HepG2 (cell line): ENCODE measurements around the gene CENPB. TPM values are rescaled to one million over a fixed set of nuclear protein-coding genes. Genes with fewer than 3 reads are reported as not detected.

Source experiments
- ATAD3A ChIP-seq: sonication (generic); formaldehyde crosslinking; IDR thresholded peaks from 2 replicates; pipeline ENCODE4 v1.4.0; 2020; ENCODE audit warnings: missing genetic modification reagents
- DNMT1 ChIP-seq: sonication (generic); formaldehyde crosslinking; IDR thresholded peaks from 2 replicates; pipeline ENCODE4 v1.5.1; 2020; ENCODE audit warnings: mild to moderate bottlenecking, missing genetic modification reagents
- EED ChIP-seq: sonication (generic); formaldehyde crosslinking; IDR thresholded peaks from 2 replicates; pipeline ENCODE4 v1.5.0; 2020; ENCODE audit warnings: mild to moderate bottlenecking, missing genetic modification reagents
- EHMT2 ChIP-seq: fragments of 200-600 bp; sonication (generic); IDR thresholded peaks from 2 replicates; pipeline ENCODE4 v1.7.0; 2017; ENCODE audit warnings: antibody characterized with exemption, low read depth, low read length, borderline replicate concordance
- GATAD2A ChIP-seq: IDR thresholded peaks from 2 replicates; pipeline ENCODE4 v1.6.1; 2016
- HMG20B ChIP-seq: conservative IDR thresholded peaks from 2 replicates; pipeline ENCODE4 v1.6.1; 2016; ENCODE audit warnings: missing genetic modification reagents, missing compliant biosample characterization
- KDM3A ChIP-seq: IDR thresholded peaks from 2 replicates; pipeline ENCODE4 v1.6.1; 2018; ENCODE audit warnings: low read depth, missing compliant biosample characterization
- MBNL3 ChIP-seq: fragments of 250-450 bp; sonication (Bioruptor Pico); conservative IDR thresholded peaks from 2 replicates; pipeline ENCODE4 v1.8.0; 2022; ENCODE audit warnings: mild to moderate bottlenecking, inconsistent platforms
- MXI1 ChIP-seq: IDR thresholded peaks from 3 replicates; pipeline ENCODE4 v1.6.1; 2012; ENCODE audit warnings: low read depth, low read length, inconsistent platforms, borderline replicate concordance
- NFKBIZ ChIP-seq: IDR thresholded peaks from 2 replicates; pipeline ENCODE4 v1.6.1; 2018; ENCODE audit warnings: missing genetic modification reagents, missing compliant biosample characterization
- NFYC ChIP-seq: IDR thresholded peaks from 2 replicates; pipeline ENCODE4 v1.6.1; 2016; ENCODE audit warnings: missing genetic modification reagents, missing compliant biosample characterization
- NRL ChIP-seq: sonication (generic); formaldehyde crosslinking; IDR thresholded peaks from 2 replicates; pipeline ENCODE4 v1.5.0; 2020; ENCODE audit warnings: missing genetic modification reagents, mild to moderate bottlenecking, moderate library complexity, borderline replicate concordance
- PCBP2 ChIP-seq: fragments of 200-400 bp; formaldehyde crosslinking; optimal IDR thresholded peaks from 2 replicates; pipeline ENCODE3; 2018; ENCODE audit warnings: low read length, low read depth; ENCODE audit not compliant: poor library complexity, severe bottlenecking
- ZNF407 ChIP-seq: sonication (generic); formaldehyde crosslinking; IDR thresholded peaks from one replicate; pipeline ENCODE4 v1.5.1; 2020; ENCODE audit warnings: mild to moderate bottlenecking, missing genetic modification reagents; ENCODE audit errors: not compliant biosample characterization
- ZNF781 ChIP-seq: sonication (generic); formaldehyde crosslinking; IDR thresholded peaks from 2 replicates; pipeline ENCODE4 v1.5.1; 2020; ENCODE audit warnings: borderline replicate concordance, mild to moderate bottlenecking, missing genetic modification reagents; ENCODE audit errors: not compliant biosample characterization
- polyA plus RNA-seq, 8 experiments: library from polyadenylated mRNA; depleted of rRNA in 3 of 8; stranded (reverse) in 7 of 8; unstranded in 1 of 8; fragments of >200 nt; fragmentation: Illumina TruSeq in 4 of 8; extraction: Trizol in 4 of 8; gene quantifications; 2 replicates each; pipeline versions ENCODE4 v1.2.1 to v1.2.3, GENCODE V29; 2011 to 2016; ENCODE audit warnings: low read depth in 4 of 8, missing spikeins in 1 of 8, mixed read lengths in 1 of 8; ENCODE audit not compliant: insufficient read depth in 1 of 8
- total RNA-seq, 5 experiments: library from RNA; depleted of rRNA; stranded (reverse); fragments of >200 nt; fragmentation: Illumina TruSeq; extraction: Trizol; gene quantifications; 2 replicates each; pipeline ENCODE4 v1.2.3, GENCODE V29; 2016; ENCODE audit warnings: low read depth in 1 of 5
- TF ChIP-seq, protein P1 (sequence below): sonication (generic); formaldehyde crosslinking; IDR thresholded peaks from 2 replicates; pipeline ENCODE4 v1.4.0; 2020; ENCODE audit warnings: missing genetic modification reagents
- TF ChIP-seq, protein P2 (sequence below): sonication (generic); formaldehyde crosslinking; IDR thresholded peaks from 2 replicates; pipeline ENCODE4 v1.4.0; 2020; ENCODE audit warnings: low read depth, mild to moderate bottlenecking, missing genetic modification reagents
- TF ChIP-seq, protein P3 (sequence below): sonication (generic); formaldehyde crosslinking; conservative IDR thresholded peaks from 2 replicates; pipeline ENCODE4 v1.5.0; 2020; ENCODE audit warnings: missing genetic modification reagents

Gene CENPB
- total and polyA plus RNA-seq, 2 of the 13 experiments (the other 11 are each of a cell fraction or from before 2014, with no cell fraction given): 10.4 to 54.5 TPM

DNA sequence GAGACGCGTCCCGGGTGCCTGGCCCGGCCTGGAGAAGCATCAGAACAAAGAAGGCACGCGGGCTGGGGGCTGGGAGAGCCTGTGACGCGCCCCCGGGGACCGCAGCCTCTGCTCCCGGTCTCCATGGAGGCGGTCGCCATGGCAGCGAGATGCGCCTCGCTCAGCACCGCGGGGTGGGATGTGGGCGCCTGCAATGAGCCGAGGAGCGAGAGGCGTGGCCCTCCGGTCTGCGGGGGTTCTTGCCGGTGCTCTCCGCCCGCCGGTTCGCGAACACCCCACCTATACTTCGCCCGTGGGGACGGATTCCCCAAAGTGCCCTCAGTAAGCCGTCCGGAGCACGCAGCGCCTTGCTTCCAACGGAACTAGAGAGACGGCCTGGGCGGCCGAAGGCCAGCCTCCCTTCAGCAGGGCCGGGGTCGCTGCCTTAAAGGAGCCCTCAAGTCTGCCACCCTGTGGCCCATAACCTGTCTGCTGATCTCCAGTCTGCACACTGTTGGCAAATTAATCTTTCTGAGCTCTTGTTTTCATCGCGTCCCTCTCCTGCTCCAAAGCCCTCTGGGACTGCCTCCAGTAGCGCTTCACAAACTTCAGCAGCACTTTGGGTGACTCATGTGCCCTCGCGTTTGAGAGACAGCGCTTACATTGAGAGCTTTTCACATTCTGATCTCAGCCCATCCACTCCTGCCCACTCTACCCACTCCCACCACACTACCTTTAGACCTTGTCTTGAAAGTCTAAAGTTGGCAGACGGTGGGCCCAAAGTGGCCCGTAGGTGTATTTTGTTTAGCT is 18.0 kb downstream of the CENPB start (continued):
- TF ChIP-seq ZNF781 (CRISPR knock-in tag) (peak; percentile 96), PCBP2 (no peak), HMG20B (CRISPR knock-in tag) (no peak), EHMT2 (no peak), NRL (0 out of 2 replicates have a peak, but pooled peaks have one; percentile 68), ATAD3A (CRISPR knock-in tag) (no peak), DNMT1 (CRISPR knock-in tag) (no peak; the same call in 1 of the 2 replicates), NFYC (CRISPR knock-in tag) (no peak), MXI1 (peak; percentile 95; the same call in 2 of the 3 replicates), EED (CRISPR knock-in tag) (no peak), NFKBIZ (no peak), MBNL3 (CRISPR knock-in tag) (no peak), ZNF407 (CRISPR knock-in tag) (peak; percentile 23), GATAD2A (peak; percentile 36), KDM3A (no peak; the same call in 1 of the 2 replicates)
- TF ChIP-seq, protein P1, sequence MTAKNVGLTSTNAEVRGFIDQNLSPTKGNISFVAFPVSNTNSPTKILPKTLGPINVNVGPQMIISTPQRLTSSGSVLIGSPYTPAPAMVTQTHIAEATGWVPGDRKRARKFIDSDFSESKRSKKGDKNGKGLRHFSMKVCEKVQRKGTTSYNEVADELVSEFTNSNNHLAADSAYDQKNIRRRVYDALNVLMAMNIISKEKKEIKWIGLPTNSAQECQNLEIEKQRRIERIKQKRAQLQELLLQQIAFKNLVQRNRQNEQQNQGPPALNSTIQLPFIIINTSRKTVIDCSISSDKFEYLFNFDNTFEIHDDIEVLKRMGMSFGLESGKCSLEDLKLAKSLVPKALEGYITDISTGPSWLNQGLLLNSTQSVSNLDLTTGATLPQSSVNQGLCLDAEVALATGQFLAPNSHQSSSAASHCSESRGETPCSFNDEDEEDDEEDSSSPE (CRISPR knock-in tag): no peak
- TF ChIP-seq, protein P2, sequence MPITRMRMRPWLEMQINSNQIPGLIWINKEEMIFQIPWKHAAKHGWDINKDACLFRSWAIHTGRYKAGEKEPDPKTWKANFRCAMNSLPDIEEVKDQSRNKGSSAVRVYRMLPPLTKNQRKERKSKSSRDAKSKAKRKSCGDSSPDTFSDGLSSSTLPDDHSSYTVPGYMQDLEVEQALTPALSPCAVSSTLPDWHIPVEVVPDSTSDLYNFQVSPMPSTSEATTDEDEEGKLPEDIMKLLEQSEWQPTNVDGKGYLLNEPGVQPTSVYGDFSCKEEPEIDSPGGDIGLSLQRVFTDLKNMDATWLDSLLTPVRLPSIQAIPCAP (CRISPR knock-in tag): no peak
- TF ChIP-seq, protein P3, sequence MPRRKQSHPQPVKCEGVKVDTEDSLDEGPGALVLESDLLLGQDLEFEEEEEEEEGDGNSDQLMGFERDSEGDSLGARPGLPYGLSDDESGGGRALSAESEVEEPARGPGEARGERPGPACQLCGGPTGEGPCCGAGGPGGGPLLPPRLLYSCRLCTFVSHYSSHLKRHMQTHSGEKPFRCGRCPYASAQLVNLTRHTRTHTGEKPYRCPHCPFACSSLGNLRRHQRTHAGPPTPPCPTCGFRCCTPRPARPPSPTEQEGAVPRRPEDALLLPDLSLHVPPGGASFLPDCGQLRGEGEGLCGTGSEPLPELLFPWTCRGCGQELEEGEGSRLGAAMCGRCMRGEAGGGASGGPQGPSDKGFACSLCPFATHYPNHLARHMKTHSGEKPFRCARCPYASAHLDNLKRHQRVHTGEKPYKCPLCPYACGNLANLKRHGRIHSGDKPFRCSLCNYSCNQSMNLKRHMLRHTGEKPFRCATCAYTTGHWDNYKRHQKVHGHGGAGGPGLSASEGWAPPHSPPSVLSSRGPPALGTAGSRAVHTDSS (CRISPR knock-in tag): no peak
